Mesendoderm (in vitro differentiated cells): ENCODE measurements around the gene CACNG7.
A peak's percentile ranks its signal among the peaks of the same experiment; 100 is the strongest.

Source experiments
- DNase-seq: peaks from one replicate; pipeline ENCODE4 v3.0.0; 2013
- H2AK5ac ChIP-seq: 2 replicates; pipeline ENCODE4 v1.6.1; 2013; ENCODE audit warnings: low read length, inconsistent platforms
- H2BK120ac ChIP-seq: 2 replicates; pipeline ENCODE4 v1.6.1; 2013; ENCODE audit warnings: low read depth, mild to moderate bottlenecking, low read length, moderate library complexity, mixed read lengths
- H2BK15ac ChIP-seq: replicated peaks from 2 replicates; pipeline ENCODE4 v1.6.1; 2013; ENCODE audit warnings: low read depth, mild to moderate bottlenecking, moderate library complexity
- H2BK5ac ChIP-seq: 2 replicates; pipeline ENCODE4 v1.6.1; 2013; ENCODE audit warnings: low read length, inconsistent platforms
- H3K18ac ChIP-seq: 2 replicates; pipeline ENCODE4 v1.6.1; 2013; ENCODE audit warnings: mild to moderate bottlenecking, low read length, mixed read lengths
- H3K23ac ChIP-seq: one replicate; pipeline ENCODE4 v1.6.1; 2013; ENCODE audit warnings: low read length
- H3K27ac ChIP-seq: 2 replicates; pipeline ENCODE4 v1.5.1; 2013; ENCODE audit warnings: low read depth, mild to moderate bottlenecking, inconsistent platforms, low read length, moderate library complexity
- H3K27me3 ChIP-seq: 2 replicates; pipeline ENCODE4 v1.6.1; 2013; ENCODE audit warnings: low read length, control low read depth, mild to moderate bottlenecking, inconsistent platforms; ENCODE audit not compliant: insufficient read depth, poor library complexity
- H3K36me3 ChIP-seq: 2 replicates; pipeline ENCODE4 v1.6.1; 2013; ENCODE audit warnings: low read length, inconsistent platforms; ENCODE audit not compliant: control insufficient read depth, insufficient read depth
- H3K4ac ChIP-seq: one replicate; pipeline ENCODE4 v1.6.1; 2013; ENCODE audit warnings: low read depth, mild to moderate bottlenecking, low read length, moderate library complexity
- H3K4me1 ChIP-seq: 2 replicates; pipeline ENCODE4 v1.6.1; 2013; ENCODE audit warnings: low read depth, low read length, inconsistent platforms; ENCODE audit not compliant: control insufficient read depth
- H3K4me2 ChIP-seq: 2 replicates; pipeline ENCODE4 v1.6.1; 2013; ENCODE audit warnings: low read length
- H3K4me3 ChIP-seq: 2 replicates; pipeline ENCODE4 v1.5.1; 2013; ENCODE audit warnings: mild to moderate bottlenecking, low read length
- H3K56ac ChIP-seq: one replicate; pipeline ENCODE4 v1.6.1; 2013; ENCODE audit warnings: low read length
- H3K79me1 ChIP-seq: 2 replicates; pipeline ENCODE4 v1.6.1; 2013; ENCODE audit warnings: low read length, inconsistent platforms
- H3K79me2 ChIP-seq: 2 replicates; pipeline ENCODE4 v1.6.1; 2013; ENCODE audit warnings: mild to moderate bottlenecking, low read length; ENCODE audit not compliant: control insufficient read depth, insufficient read depth
- H3K9ac ChIP-seq: 2 replicates; pipeline ENCODE4 v1.6.1; 2013; ENCODE audit warnings: low read length, inconsistent platforms
- H4K5ac ChIP-seq: one replicate; pipeline ENCODE4 v1.6.1; 2013; ENCODE audit warnings: low read length
- H4K8ac ChIP-seq: one replicate; pipeline ENCODE4 v1.6.1; 2013; ENCODE audit warnings: low read depth, mild to moderate bottlenecking, control low read depth, low read length, moderate library complexity
- WGBS: extraction: QIAGEN DNeasy Blood & Tissue Kit; methylation state at CpG from one replicate; pipeline ENCODE4 v1.1.7; 2013; ENCODE audit warnings: low lambda C conversion rate, missing lambda C conversion rate; ENCODE audit not compliant: insufficient coverage; ENCODE audit errors: extremely low coverage; 5-methylcytosine and 5-hydroxymethylcytosine counted together

Gene CACNG7

DNA sequence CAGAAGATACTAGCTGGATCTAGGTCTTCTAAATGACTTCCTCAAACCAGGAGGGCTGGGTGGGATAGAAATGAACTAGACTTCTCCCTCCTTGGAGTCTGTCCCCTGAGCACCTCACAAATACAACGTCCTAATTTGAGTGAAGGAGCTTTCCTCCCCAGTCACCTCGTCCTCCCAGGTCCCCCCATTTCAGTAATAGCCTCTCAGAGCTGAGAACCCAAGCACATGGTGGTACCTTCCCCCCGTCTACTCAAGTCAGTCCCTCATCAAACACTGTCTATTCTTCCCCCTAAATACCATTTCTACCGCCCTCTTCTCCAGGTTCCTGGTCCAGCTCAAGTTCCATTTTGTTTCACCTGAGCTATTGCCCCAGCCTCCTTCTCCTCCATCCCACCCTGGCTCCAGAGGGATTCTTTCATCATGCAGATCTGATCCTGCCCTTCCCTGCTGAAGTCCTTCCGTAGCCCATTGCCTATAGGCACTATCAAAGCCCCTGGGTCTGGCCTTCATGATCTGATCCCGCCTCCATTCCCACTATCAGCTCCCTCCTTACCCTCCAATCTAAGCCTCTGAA lies 32.3 kb upstream of the CACNG7 start:
- Histone ChIP-seq H3K4me1 (peaks cover 3% of the 10 kb centered on the region), H3K79me2 (no peaks in the 10 kb centered on the region), H4K8ac (no peak overlapping the region), H3K9ac (no peak overlapping the region), H3K27me3 (no peaks in the 10 kb centered on the region), H3K4me2 (no peak overlapping the region), H3K36me3 (peaks cover 3% of the 10 kb centered on the region), H3K56ac (no peak overlapping the region), H3K18ac (no peak overlapping the region), H3K79me1 (peaks cover 5% of the 10 kb centered on the region), H2BK5ac (no peak overlapping the region), H3K4me3 (no peak overlapping the region), H3K4ac (no peak overlapping the region), H3K27ac (no peak overlapping the region), H2BK15ac (no peak overlapping the region), H4K5ac (no peak overlapping the region), H2AK5ac (no peak overlapping the region), H2BK120ac (no peak overlapping the region), H3K23ac (no peak overlapping the region)
- no CpG with 5 or more reads among the region's 6 CpGs for WGBS
- DNase-seq = no peak

DNA sequence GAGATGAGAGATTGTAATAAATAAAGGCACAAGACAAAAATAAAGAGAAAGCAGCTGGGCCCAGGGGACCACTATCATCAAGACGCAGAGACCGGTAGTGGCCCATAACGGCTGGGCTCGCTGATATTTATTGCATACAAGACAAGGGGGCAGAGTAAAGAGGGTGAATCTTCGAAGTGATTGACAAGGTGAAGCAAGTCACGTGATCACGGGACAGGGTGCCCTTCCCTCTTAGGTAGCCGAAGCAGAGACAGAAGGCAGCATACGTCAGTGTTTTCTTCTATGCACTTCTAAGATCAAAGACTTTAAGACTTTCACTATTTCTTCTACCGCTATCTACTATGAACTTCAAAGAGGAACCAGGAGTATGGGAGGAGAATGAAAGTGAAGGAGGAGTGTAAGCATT lies 31.7 kb upstream of the CACNG7 start:
- H3K4me1 ChIP-seq = peaks cover 3% of the 10 kb centered on the region
- peaks cover 5% of the 10 kb centered on the region for H3K79me1 ChIP-seq
- H2AK5ac ChIP-seq = no peak overlapping the region
- no peaks in the 10 kb centered on the region for H3K79me2 ChIP-seq
- no peak overlapping the region for H3K9ac ChIP-seq
- peaks cover 3% of the 10 kb centered on the region for H3K36me3 ChIP-seq
- H3K27ac ChIP-seq = no peak overlapping the region
- no CpG with 5 or more reads among the region's 10 CpGs for WGBS
- no peak overlapping the region for H3K4me3 ChIP-seq
- no peak overlapping the region for H3K23ac ChIP-seq
- H3K27me3 ChIP-seq = no peaks in the 10 kb centered on the region
- H3K56ac ChIP-seq = no peak overlapping the region
- no peak overlapping the region for H3K18ac ChIP-seq
- H4K5ac ChIP-seq = no peak overlapping the region
- no peak for DNase-seq
- H2BK15ac ChIP-seq = no peak overlapping the region
- H3K4me2 ChIP-seq = no peak overlapping the region
- H3K4ac ChIP-seq = no peak overlapping the region
- no peak overlapping the region for H2BK120ac ChIP-seq
- no peak overlapping the region for H4K8ac ChIP-seq
- no peak overlapping the region for H2BK5ac ChIP-seq

DNA sequence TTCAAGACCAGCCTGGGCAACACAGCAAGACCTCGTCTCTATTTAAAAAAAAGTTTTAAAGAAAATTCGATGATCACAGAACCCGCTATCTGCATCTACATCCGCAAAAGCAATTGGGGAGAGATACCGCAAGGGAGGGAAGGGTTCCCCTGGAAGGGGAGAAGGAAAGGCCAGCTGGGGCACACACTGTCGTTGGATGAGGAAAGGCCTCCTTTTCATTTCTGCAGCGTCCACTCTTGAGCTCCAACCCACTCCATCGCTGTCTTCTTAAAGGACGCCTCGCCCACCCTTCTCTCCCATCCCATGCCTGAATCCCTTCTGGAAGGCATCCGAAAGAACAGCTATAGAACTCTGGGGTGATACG lies 30.3 kb upstream of the CACNG7 start:
- peak overlapping the region; percentile 84 for H4K5ac ChIP-seq
- no peak overlapping the region for H2BK5ac ChIP-seq
- H3K9ac ChIP-seq = peak overlapping the region; percentile 96
- H3K27ac ChIP-seq = no peak overlapping the region
- no peaks in the 10 kb centered on the region for H3K79me2 ChIP-seq
- peak overlapping the region; percentile 52 for H3K18ac ChIP-seq
- peaks cover 5% of the 10 kb centered on the region for H3K4me1 ChIP-seq
- H2AK5ac ChIP-seq = no peak overlapping the region
- no CpG with 5 or more reads among the region's 12 CpGs for WGBS
- H3K36me3 ChIP-seq = peaks cover 3% of the 10 kb centered on the region
- H3K4me2 ChIP-seq = peak overlapping the region; percentile 92
- no peak overlapping the region for H2BK15ac ChIP-seq
- no peak overlapping the region for H3K23ac ChIP-seq
- peak overlapping the region; percentile 98 for H3K56ac ChIP-seq
- peak overlapping the region; percentile 64 for H3K4me3 ChIP-seq
- H4K8ac ChIP-seq = no peak overlapping the region
- peaks cover 5% of the 10 kb centered on the region for H3K79me1 ChIP-seq
- peak overlapping the region; percentile 39 for H3K4ac ChIP-seq
- H3K27me3 ChIP-seq = peaks cover 2% of the 10 kb centered on the region
- H2BK120ac ChIP-seq = no peak overlapping the region
- no peak for DNase-seq

- Histone ChIP-seq H3K27ac (no peak overlapping the region), H3K79me2 (no peaks in the 10 kb centered on the region), H3K9ac (peak overlapping the region; percentile 96), H3K4me3 (peak overlapping the region; percentile 64), H3K4me1 (peaks cover 5% of the 10 kb centered on the region), H3K4ac (peak overlapping the region; percentile 39), H2BK5ac (peak overlapping the region; percentile 74), H3K4me2 (peak overlapping the region; percentile 96), H4K8ac (no peak overlapping the region), H3K27me3 (peaks cover 3% of the 10 kb centered on the region), H4K5ac (peak overlapping the region; percentile 89), H2BK15ac (no peak overlapping the region), H3K36me3 (no peaks in the 10 kb centered on the region), H3K18ac (peak overlapping the region; percentile 52), H3K79me1 (peaks cover 2% of the 10 kb centered on the region), H2BK120ac (no peak overlapping the region), H2AK5ac (peak overlapping the region; percentile 17), H3K56ac (peak overlapping the region; percentile 98), H3K23ac (no peak overlapping the region)
- peak; percentile 98 for DNase-seq
- no CpG with 5 or more reads among the region's 51 CpGs for whole genome bisulfite sequencing
Observed at GRCh38 chr19:53879140-53880081, 29.7 kb upstream of the CACNG7 start.

DNA sequence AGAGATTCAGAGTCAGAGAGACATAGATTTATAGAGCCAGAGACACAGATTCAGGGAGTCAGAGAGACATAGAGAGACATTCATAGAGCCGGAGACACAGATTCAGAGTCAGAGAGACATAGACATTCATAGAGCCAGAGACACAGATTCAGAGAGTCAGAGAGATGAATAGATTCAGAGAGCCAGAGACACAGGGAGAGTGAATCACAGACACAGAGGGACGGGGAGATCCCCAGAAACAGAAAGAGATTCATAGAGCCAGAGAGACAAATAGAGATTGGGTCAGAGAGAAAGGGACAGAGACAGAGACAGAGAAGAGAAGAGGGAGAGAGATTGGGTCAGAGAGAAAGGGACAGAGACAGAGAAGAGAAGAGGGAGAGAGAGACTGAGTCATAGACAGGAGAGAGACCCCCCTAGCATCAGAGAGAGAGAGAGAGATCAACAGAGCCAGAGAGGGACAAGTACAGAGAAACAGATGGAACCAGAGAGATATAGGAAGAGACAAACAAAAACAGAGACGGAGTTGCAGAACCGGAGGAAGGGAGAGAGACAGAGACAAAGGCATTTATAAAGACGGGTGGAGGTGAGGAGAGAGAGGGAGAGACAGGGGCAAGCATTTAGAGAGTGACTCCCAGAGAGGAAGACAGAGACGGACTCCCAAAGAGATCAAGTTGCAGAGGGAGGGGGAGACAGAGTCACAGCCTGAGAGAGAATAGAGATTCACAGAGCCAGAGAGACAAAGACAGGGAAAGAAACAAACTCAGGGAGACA lies 28.2 kb upstream of the CACNG7 start:
- peak overlapping the region; percentile 80 for H3K56ac ChIP-seq
- H2AK5ac ChIP-seq = no peak overlapping the region
- H2BK15ac ChIP-seq = no peak overlapping the region
- H3K4me1 ChIP-seq = peaks cover 5% of the 10 kb centered on the region
- no peak overlapping the region for H2BK5ac ChIP-seq
- peak overlapping the region; percentile 59 for H3K9ac ChIP-seq
- H4K5ac ChIP-seq = no peak overlapping the region
- H2BK120ac ChIP-seq = no peak overlapping the region
- H3K79me1 ChIP-seq = no peaks in the 10 kb centered on the region
- no peaks in the 10 kb centered on the region for H3K36me3 ChIP-seq
- H3K4ac ChIP-seq = no peak overlapping the region
- no peak overlapping the region for H3K4me3 ChIP-seq
- no peak for DNase-seq
- no peak overlapping the region for H3K27ac ChIP-seq
- no peak overlapping the region for H4K8ac ChIP-seq
- H3K27me3 ChIP-seq = peaks cover 3% of the 10 kb centered on the region
- no peak overlapping the region for H3K18ac ChIP-seq
- no peaks in the 10 kb centered on the region for H3K79me2 ChIP-seq
- no CpG with 5 or more reads among the region's 6 CpGs for WGBS
- H3K4me2 ChIP-seq = peak overlapping the region; percentile 89
- H3K23ac ChIP-seq = no peak overlapping the region
